Suppressor macrophage treated with lipopolysaccharide for 4 hours (primary cell): ENCODE results near the gene CD3D.
A peak's percentile ranks its signal among the peaks of the same experiment; 100 is the strongest.

Experiments used
- DNase-seq: peaks from one replicate; pipeline ENCODE4 v3.0.0-alpha.2; 2020

Gene CD3D

GRCh38 chr11:118342503-118343161, at the start of gene CD3D:
Gene CD3D, minus strand, starts transcription at chr11:118342705. Its CDS starts 98 bp downstream, at chr11:118342607.
- DNase-seq, result no peak

DNA sequence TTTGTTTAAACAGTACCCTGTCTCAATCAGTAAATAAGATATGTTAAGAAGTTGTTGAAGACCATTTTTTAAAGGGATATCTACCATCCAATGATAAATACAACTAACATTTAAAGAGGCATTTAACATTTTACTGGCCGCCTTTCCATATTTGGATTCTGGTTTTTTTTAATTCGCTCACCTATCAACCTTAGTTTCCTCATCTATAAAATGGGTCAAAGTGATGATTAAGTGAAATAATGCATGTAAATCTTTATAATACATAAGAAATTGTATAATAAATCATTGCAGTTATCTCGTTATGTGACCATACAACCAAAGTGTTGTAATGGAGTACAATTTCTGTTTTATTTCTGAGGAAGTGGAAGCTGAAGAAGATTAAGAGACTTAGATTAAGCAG, 41.2 kb upstream of the CD3D start:
- DNase-seq, result no peak

GRCh38 chr11:118382954-118383353, 40.4 kb upstream of the CD3D start:
- no peak for DNase-seq

DNA sequence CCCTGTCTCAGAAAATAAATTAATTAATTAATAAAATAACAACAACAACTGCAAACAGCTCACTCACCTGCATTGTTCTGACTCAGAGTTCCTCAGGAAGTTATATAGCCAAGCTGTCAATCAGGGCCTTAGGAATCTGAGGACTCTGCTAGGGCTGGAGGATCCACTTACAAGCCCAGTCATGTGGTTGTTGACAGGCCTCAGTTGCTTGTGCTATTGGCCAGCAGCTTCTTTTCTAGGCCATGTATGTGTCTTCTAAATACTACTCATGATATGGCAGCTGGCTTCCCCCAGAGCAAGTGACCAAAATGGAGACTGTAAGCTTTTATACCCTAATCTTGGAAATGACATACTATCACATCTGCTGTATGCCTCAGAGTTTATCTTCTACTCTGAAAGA, 38.1 kb upstream of the CD3D start:
- no peak for DNase-seq

GRCh38 chr11:118379497-118379896, 37.0 kb upstream of the CD3D start:
- no peak for DNase-seq

- DNase-seq, result no peak
Measured at GRCh38 chr11:118375978-118376377, 33.5 kb upstream of the CD3D start.

GRCh38 chr11:118374729-118375128, 32.2 kb upstream of the CD3D start:
- DNase-seq, result no peak

DNA sequence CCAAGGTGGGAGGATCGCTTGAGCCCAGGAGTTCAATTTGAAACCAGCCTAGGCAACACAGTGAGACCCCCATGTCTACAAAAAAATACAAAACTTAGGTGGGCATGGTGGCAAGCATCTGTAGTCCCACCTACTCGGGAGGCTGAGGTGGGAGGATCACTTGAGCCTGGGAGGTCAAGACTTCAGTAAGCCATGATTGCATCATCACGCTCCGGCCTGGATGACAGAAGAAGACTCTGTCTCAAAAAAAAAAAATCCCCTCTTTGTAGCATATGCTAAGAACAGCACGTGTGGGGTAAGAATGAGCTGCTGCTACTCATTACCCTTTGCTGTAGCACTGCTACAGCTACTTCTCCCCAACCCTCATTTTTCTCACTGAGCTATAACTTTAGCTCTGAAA, 31.4 kb upstream of the CD3D start:
- DNase-seq, result no peak

DNA sequence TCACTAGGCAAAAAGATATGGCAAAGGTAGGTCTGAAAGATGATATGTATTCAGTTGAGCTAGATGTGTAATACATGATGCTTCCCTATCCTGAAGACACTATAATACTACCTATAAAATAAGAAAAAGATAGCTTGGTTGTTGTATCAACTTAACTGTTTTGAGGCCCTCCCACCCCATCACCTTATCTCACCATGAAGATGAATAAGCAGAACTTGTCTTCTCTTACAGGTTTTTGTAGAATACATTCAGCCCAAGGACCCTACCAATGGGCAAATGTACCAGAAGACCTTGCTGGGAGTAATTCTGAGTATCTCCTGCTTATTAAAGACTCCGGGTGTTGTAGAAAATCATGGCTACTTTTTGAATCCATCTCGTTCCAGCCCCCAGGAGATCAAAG, 30.8 kb upstream of the CD3D start:
- DNase-seq, result no peak

GRCh38 chr11:118370774-118371173, 28.3 kb upstream of the CD3D start:
- no peak for DNase-seq

GRCh38 chr11:118366287-118366686, 23.8 kb upstream of the CD3D start:
- no peak for DNase-seq

DNA sequence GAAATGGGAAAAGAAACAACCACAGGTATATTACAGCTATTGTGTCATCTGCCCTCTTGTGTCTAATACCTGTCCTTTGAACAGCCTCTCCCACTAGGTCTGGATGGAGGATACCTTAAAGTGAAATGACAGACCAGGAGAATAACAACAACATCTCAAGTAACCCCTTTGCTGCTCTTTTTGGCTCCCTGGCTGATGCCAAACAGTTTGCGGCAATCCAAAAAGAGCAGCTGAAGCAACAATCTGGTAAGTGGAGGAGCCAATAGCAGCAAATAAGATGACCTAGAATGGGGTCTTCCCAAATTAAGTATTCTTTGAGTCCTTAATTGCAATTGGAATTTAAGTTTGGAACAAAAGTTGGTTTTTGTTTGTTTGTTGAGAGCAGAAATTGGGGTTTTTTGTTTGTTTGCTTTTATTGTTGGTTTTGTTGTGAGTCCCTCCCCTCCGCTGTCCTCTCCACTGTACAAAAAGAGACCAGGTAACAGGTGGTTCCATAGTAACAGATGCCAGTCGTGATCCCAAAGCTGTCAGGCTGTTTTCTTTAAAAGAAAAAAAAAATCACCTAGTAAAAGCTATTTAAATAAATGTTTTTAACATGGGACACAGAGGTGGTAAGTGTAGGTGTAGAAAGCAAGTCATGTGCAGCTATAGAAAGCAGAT, 22.6 kb upstream of the CD3D start:
- DNase-seq, result no peak

DNA sequence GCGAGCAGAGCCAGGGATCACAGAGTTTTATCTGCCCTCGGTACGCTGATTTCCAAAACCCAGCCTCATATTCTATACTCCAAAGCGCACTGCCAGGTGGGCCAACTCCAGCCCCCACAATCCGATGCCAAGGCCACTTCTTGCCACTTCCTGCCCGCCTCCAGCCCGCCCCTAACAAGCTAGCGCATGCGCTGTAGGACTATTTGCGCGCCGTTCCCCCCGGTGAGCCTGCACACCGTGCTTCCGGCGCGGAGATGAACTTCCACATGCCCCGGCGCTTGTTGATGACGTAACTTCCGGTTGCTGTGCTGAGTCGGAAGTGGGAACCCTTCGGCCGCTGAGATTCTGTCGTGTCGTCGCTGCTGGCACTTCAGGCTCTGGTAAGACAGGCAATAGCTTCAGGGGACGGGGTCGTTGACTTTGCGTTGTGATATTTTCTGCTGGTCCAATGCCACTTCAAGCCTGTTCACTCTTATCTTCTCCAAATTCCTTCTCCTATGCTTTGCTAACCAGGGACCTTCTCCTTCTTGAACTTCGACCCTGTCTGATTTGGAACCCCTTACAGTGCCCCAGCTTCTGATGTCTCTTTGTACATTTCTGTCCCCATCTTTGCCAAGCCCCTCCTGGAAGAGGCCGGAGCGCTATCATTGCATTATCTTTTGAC, 16.9 kb upstream of the CD3D start, which contains the start of gene UBE4A:
Gene UBE4A (plus strand): TSS at position 306 of the 664 bp plus-strand sequence. CDS start 5,481 bp downstream, outside the sequence.
- peak; percentile 97 for DNase-seq

DNA sequence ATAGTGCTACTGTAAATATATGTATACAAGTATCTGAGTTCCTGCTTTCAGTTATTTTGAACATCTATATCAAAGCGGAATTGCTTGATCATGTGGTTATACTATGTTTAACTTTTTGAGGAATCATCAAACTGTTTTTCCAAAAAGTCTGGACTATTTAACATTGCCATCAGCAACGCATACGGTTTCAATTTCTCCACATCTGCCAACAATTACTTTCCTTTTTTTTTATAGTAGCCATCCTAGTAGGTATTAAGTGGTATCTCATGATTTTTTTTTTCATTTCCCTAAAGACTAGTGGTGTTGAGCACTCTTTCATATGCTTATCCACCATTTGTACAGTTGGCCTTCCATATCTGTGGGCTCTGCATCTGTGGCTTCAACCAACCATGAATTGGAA, 15.6 kb upstream of the CD3D start:
- DNase-seq, result no peak

GRCh38 chr11:118353084-118353710, 10.7 kb upstream of the CD3D start:
- DNase-seq, result peak; percentile 61

GRCh38 chr11:118349475-118349874, 7.0 kb upstream of the CD3D start:
- DNase-seq, result no peak

- no peak for DNase-seq
Measured at GRCh38 chr11:118343981-118344515, 1.5 kb upstream of the CD3D start, which contains the start of gene CD3G. Gene CD3G, plus strand, starts transcription at chr11:118344344. Its CDS starts 80 bp downstream, at chr11:118344424.

GRCh38 chr11:118343248-118343647, 743 bp upstream of the CD3D start:
- DNase-seq, result no peak

- no peak for DNase-seq
Measured at GRCh38 chr11:118341815-118342489, 553 bp downstream of the CD3D start.

DNA sequence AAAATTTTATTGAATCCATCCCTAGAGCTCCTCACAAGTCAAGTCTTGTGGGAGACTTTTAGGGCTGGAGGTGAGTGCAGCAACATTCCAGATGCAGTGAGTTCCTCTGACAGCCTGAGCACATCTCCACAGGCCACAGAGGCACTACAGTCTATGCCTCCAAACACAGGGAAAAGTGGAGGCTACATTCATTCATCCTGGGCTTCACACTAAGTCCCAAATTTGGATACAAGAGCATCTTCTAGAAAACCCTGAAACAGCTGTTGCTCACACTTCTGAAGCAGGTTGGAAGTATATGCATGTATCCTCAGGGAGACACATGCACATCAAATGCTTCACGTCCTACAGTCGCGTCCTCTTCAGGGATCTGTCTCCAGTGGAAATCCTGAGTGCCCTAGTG, 1.2 kb downstream of the CD3D start:
- no peak for DNase-seq

GRCh38 chr11:118340449-118340848, 2.1 kb downstream of the CD3D start:
- no peak for DNase-seq

- no peak for DNase-seq
Measured at GRCh38 chr11:118339281-118339961, 3.1 kb downstream of the CD3D start.
